PC-9 (cell line): ENCODE results near the gene PRR33.

Experiments
- EZH2 ChIP-seq: fragments of 200-600 bp; sonication (generic); IDR thresholded peaks from 2 replicates; pipeline ENCODE4 v1.8.0; 2017; ENCODE audit warnings: antibody characterized with exemption, low read depth
- TF ChIP-seq, protein P1 (sequence below): fragments of 200-600 bp; sonication (generic); conservative IDR thresholded peaks from 2 replicates; pipeline ENCODE4 v1.6.1; 2017; ENCODE audit warnings: mixed run types, antibody characterized with exemption, mild to moderate bottlenecking, moderate library complexity

DNA sequence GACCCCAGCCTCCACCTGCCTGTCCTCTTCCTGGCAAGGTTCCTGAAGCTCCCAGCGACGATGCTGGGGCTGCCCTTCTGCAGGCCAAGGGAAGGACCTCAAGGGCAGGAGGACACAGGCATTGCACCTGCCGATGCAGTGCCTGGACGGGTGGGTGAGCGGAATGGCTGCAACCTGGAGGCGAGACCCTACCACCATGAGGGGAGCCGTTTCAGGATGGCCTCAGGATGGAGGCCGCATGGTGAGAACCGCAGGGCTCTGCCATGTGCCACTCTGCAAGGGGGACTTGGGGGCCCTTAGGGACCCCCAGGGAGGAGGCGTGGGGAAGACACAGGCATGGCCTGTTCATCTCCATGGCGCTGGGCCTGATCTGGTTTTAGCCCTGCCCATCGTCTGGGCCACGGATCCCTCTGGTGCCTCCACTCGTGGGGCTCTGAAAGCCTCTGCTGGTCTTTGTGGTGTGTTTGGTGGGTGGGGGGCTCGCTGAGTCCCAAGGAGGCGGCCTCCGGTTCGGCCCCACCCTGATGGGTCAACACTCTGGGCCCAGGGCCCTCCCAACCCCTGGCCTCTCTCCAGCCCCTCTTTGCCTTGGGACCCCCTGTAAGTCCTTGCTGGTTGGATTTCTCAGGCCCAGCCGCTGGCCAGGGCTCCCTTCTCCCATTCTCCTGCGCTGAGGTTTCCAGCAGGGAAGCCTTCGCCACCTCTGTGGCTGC, 40.1 kb downstream of the PRR33 start:
- TF ChIP-seq, protein P1, sequence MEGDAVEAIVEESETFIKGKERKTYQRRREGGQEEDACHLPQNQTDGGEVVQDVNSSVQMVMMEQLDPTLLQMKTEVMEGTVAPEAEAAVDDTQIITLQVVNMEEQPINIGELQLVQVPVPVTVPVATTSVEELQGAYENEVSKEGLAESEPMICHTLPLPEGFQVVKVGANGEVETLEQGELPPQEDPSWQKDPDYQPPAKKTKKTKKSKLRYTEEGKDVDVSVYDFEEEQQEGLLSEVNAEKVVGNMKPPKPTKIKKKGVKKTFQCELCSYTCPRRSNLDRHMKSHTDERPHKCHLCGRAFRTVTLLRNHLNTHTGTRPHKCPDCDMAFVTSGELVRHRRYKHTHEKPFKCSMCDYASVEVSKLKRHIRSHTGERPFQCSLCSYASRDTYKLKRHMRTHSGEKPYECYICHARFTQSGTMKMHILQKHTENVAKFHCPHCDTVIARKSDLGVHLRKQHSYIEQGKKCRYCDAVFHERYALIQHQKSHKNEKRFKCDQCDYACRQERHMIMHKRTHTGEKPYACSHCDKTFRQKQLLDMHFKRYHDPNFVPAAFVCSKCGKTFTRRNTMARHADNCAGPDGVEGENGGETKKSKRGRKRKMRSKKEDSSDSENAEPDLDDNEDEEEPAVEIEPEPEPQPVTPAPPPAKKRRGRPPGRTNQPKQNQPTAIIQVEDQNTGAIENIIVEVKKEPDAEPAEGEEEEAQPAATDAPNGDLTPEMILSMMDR, result no peak
- no peak for TF ChIP-seq EZH2
